ENCODE results near the gene TSEN2. TPM values are rescaled to one million over a fixed set of nuclear protein-coding genes. Genes with fewer than 3 reads are reported as not detected.

Gene TSEN2
- total RNA-seq, 2 donors from 2014 or later, result 8.7 to 11.8 TPM

DNA sequence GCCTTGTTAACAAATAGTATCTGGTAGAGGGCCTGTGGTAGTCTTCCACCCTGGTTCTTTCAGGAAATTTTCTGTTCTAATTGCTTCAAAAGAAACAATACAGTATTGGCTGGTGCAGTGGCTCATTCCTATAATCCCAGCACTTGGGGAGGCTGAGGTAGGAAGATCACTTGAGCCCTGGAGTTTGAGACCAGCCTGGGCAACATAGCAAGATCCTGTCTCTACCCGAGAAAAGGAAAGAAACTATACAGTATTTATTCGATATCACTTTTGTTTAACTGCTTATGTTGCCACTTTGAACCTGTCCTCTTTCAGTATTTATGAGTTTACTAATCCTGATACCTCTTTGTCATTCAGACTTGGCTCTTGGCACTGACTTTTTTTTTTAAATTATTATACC lies 77.1 kb downstream of the TSEN2 start:
- peak overlapping the region in 1 of 2 donors; percentile 29 for H3K4me3 Mint-ChIP-seq
- no peak for ATAC-seq (replicated peaks in 1 of 2)
- no peak for DNase-seq
- peaks cover 4 to 5% of the 10 kb centered on the region in 2 donors for H3K9me3 Mint-ChIP-seq
- no peaks in the 10 kb centered on the region for H3K27me3 Mint-ChIP-seq (ENCODE audit: low read depth)
- H3K4me1 Mint-ChIP-seq (ENCODE audit: low read depth), result peaks cover 65% of the 10 kb centered on the region
- peaks cover 7 to 13% of the 10 kb centered on the region in 2 donors for H3K36me3 Mint-ChIP-seq (ENCODE audit: insufficient read depth in 2 of 2)
- H3K27ac Mint-ChIP-seq, result peak overlapping the region; percentile 18

DNA sequence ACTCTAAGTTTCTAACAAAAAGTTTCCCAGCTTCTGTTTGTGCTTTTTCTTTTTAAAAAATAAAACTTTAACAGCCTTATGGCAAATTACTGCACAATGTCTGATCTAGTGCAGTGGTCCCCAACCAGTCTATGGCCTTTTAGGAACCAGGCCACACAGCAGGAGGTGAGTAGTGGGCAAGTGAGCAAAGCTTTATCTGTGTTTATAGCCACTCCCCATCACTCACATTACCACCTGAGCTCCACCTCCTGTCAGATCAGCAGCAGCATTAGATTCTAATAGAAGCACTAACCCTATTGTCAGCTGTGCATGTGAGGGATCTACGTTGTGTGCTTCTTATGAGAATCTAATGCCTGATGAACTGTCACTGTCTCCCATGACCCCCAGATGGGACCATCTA lies 78.2 kb downstream of the TSEN2 start:
- Mint-ChIP-seq H3K4me3 (no peak overlapping the region), H3K9me3 (peaks cover 7 to 8% of the 10 kb centered on the region in 2 donors), H3K4me1 (ENCODE audit: low read depth) (peaks cover 67% of the 10 kb centered on the region), H3K27ac (no peak overlapping the region), H3K36me3 (ENCODE audit: insufficient read depth in 2 of 2) (peaks cover 10 to 17% of the 10 kb centered on the region in 2 donors), H3K27me3 (ENCODE audit: low read depth) (no peaks in the 10 kb centered on the region)
- no peak for ATAC-seq (replicated peaks in 1 of 2)
- no peak for DNase-seq

DNA sequence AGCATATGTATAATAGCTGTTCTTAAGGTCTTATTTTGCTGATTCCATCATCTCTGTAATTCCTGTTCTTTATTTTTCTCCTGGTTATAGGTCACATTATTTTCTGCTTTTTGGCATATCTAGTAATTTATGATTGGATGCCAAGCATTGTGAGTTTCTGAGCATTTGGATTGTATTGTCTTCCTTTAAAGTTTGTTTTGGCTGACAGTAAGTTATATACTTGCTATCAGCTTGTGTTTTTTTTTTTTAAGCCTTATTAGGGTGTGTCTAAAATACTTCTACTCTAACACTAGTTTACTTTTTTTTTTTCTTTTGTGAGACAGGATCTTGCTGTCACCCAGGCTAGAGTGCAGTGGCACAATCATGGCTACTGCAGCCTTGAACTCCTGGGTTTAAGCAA lies 82.7 kb downstream of the TSEN2 start:
- no peaks in the 10 kb centered on the region for H3K27me3 Mint-ChIP-seq (ENCODE audit: low read depth)
- DNase-seq (no peak), ATAC-seq (replicated peaks in 1 of 2) (no peak)
- peaks cover 7 to 8% of the 10 kb centered on the region in 2 donors for H3K9me3 Mint-ChIP-seq
- H3K27ac Mint-ChIP-seq, result peak overlapping the region; percentile 43
- no peak overlapping the region for H3K4me3 Mint-ChIP-seq
- peaks cover 21% of the 10 kb centered on the region for H3K4me1 Mint-ChIP-seq (ENCODE audit: low read depth)
- peaks cover 18 to 32% of the 10 kb centered on the region in 2 donors for H3K36me3 Mint-ChIP-seq (ENCODE audit: insufficient read depth in 2 of 2)

DNA sequence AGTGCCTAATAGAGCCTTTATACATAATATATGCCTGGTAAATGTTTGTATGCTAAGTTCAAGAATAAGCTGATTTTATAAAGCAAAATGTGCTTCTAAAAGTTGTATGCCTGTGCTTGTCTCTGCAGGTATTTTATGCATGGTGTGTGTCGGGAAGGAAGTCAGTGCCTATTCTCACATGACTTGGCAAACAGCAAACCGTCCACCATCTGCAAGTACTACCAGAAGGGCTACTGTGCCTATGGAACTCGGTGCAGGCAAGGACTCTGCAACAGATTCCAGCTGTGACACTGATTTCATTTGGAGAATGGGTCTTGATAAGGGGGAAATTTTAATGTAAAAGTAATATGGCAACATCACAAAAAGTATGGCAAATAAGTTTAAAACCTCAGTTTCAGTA lies 84.5 kb downstream of the TSEN2 start:
- DNase-seq (no peak), ATAC-seq (replicated peaks in 1 of 2) (no peak)
- Mint-ChIP-seq H3K27me3 (ENCODE audit: low read depth) (no peaks in the 10 kb centered on the region), H3K27ac (no peak overlapping the region), H3K4me1 (ENCODE audit: low read depth) (peaks cover 13% of the 10 kb centered on the region), H3K36me3 (ENCODE audit: insufficient read depth in 2 of 2) (peaks cover 19 to 39% of the 10 kb centered on the region in 2 donors), H3K4me3 (no peak overlapping the region), H3K9me3 (peaks cover 7 to 8% of the 10 kb centered on the region in 2 donors)

DNA sequence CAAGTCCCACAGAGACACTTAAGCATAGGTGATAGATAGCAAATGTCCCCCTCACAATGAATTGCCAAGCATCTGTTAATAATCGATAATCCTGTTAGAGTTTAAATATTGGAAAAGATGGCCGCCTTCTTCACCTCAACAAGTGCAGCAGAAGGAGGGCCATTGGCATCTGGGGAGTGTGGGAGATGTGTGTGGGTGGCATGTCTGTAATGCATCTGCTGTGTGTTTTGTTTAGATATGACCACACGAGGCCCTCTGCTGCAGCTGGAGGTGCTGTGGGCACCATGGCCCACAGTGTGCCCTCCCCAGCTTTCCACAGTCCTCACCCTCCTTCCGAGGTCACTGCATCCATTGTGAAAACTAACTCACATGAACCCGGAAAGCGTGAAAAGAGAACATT lies 85.6 kb downstream of the TSEN2 start:
- DNase-seq, result no peak
- Mint-ChIP-seq H3K4me3 (no peak overlapping the region), H3K9me3 (peaks cover 7 to 8% of the 10 kb centered on the region in 2 donors), H3K4me1 (ENCODE audit: low read depth) (peaks cover 11% of the 10 kb centered on the region), H3K27me3 (ENCODE audit: low read depth) (no peaks in the 10 kb centered on the region), H3K27ac (peak overlapping the region; percentile 48), H3K36me3 (ENCODE audit: insufficient read depth in 2 of 2) (peaks cover 20 to 41% of the 10 kb centered on the region in 2 donors)
- ATAC-seq (replicated peaks in 1 of 2), result no peak

DNA sequence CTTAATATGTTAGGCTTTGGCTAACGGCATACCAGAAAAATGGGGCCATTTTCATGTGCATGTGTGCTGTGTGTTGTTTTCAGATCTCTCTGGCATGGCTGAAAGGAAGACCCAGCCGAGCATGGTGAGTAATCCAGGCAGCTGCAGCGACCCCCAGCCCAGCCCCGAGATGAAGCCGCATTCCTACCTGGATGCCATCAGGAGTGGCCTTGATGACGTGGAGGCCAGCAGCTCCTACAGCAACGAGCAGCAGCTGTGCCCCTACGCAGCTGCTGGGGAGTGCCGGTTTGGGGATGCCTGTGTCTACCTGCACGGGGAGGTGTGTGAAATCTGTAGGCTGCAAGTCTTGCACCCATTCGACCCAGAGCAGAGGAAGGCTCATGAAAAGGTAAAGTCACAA lies 87.7 kb downstream of the TSEN2 start:
- H3K9me3 Mint-ChIP-seq, result peaks cover under 1% of the 10 kb centered on the region in 2 donors
- DNase-seq (no peak), ATAC-seq (replicated peaks in 1 of 2) (no peak)
- no peaks in the 10 kb centered on the region for H3K27me3 Mint-ChIP-seq (ENCODE audit: low read depth)
- no peak overlapping the region for H3K4me3 Mint-ChIP-seq
- no peak overlapping the region for H3K27ac Mint-ChIP-seq
- peaks cover 22 to 51% of the 10 kb centered on the region in 2 donors for H3K36me3 Mint-ChIP-seq (ENCODE audit: insufficient read depth in 2 of 2)
- H3K4me1 Mint-ChIP-seq (ENCODE audit: low read depth), result no peaks in the 10 kb centered on the region

DNA sequence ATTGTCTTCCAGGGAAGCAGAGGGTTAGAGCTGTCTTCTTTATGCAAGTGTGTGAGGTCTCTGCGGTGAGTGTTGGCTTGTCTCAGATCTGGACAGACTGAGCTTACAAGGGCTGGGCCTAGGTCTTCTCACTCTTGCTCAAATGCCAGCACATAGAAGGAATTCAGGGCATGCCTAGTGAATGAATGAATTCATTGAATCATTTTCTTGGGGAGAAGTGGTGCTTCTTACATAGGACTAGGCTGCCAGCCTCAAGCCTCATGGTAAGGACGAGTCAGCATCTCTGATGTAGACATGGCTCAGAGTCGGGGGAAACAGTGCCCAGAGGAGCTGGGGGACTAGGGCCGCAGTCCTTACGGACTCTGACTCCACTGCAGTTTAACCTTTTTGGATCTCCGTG lies 89.9 kb downstream of the TSEN2 start:
- Mint-ChIP-seq H3K4me1 (ENCODE audit: low read depth) (no peaks in the 10 kb centered on the region), H3K27me3 (ENCODE audit: low read depth) (no peaks in the 10 kb centered on the region), H3K36me3 (ENCODE audit: insufficient read depth in 2 of 2) (peaks cover 29 to 60% of the 10 kb centered on the region in 2 donors), H3K27ac (no peak overlapping the region), H3K4me3 (no peak overlapping the region), H3K9me3 (no peaks in the 10 kb centered on the region)
- DNase-seq, result no peak
- ATAC-seq (replicated peaks in 1 of 2), result no peak

DNA sequence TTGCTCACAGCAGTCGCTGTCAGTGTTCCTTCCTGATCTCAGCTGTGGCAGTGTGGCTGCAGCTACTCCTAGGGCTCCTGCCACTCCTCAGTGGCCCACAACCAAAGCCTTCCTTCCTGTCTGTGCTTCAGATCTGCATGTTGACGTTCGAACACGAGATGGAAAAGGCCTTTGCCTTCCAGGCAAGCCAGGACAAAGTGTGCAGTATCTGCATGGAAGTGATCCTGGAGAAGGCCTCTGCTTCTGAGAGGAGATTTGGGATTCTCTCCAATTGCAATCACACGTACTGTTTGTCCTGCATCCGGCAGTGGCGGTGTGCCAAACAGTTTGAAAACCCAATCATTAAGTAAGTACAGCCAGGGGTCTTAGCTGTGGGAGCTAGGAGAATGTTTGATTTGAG lies 90.4 kb downstream of the TSEN2 start:
- no peak for DNase-seq
- Mint-ChIP-seq H3K36me3 (ENCODE audit: insufficient read depth in 2 of 2) (peaks cover 28 to 59% of the 10 kb centered on the region in 2 donors), H3K4me3 (no peak overlapping the region), H3K27ac (no peak overlapping the region), H3K27me3 (ENCODE audit: low read depth) (no peaks in the 10 kb centered on the region), H3K9me3 (no peaks in the 10 kb centered on the region), H3K4me1 (ENCODE audit: low read depth) (no peaks in the 10 kb centered on the region)
- no peak for ATAC-seq (replicated peaks in 1 of 2)

DNA sequence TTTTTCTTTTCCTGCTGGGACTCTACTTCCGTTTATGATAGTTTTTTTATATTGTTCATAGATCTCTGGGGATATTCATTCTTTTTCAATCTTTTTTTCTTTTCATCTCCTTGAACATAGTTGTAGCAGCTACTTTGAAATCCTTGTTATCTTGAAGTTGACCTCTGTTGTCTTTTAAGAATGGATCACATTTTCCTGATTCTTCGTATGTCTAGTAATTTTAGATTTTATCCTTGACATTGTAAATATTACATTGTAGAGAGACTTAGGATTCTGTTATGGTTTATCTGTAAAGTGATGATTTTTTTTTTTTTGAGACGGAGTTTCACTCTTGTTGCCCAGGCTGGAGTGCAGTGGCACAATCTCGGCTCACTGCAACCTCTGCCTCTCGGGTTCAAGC lies 93.1 kb downstream of the TSEN2 start:
- no peaks in the 10 kb centered on the region for H3K4me1 Mint-ChIP-seq (ENCODE audit: low read depth)
- no peak for ATAC-seq (replicated peaks in 1 of 2)
- no peaks in the 10 kb centered on the region for H3K9me3 Mint-ChIP-seq
- H3K27me3 Mint-ChIP-seq (ENCODE audit: low read depth), result no peaks in the 10 kb centered on the region
- peaks cover 25 to 47% of the 10 kb centered on the region in 2 donors for H3K36me3 Mint-ChIP-seq (ENCODE audit: insufficient read depth in 2 of 2)
- no peak for DNase-seq
- no peak overlapping the region for H3K4me3 Mint-ChIP-seq
- H3K27ac Mint-ChIP-seq, result peak overlapping the region; percentile 88

DNA sequence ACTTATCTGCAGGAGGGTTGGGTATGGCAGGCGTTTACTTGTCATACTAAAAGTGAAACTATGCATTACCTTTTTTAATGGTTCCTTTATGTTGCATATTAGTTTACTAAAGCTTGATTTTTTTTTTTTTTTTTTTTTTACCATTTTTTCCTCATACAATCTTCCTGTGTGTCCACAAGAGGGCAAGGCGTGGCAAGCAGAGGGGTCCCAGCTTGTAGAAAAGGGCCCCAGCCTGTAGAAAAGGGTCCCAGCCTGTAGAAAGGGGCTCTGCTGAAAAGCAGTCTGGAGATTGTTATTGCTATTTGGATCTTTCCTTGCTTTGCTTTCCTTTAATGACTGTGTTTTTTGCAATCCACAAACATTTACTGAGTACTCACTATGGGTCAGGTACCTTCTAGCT lies 94.5 kb downstream of the TSEN2 start:
- peak overlapping the region; percentile 78 for H3K27ac Mint-ChIP-seq
- H3K36me3 Mint-ChIP-seq (ENCODE audit: insufficient read depth in 2 of 2), result peaks cover 23 to 43% of the 10 kb centered on the region in 2 donors
- DNase-seq, result no peak
- no peaks in the 10 kb centered on the region for H3K4me1 Mint-ChIP-seq (ENCODE audit: low read depth)
- H3K4me3 Mint-ChIP-seq, result no peak overlapping the region
- no peaks in the 10 kb centered on the region for H3K9me3 Mint-ChIP-seq
- no peak for ATAC-seq (replicated peaks in 1 of 2)
- H3K27me3 Mint-ChIP-seq (ENCODE audit: low read depth), result no peaks in the 10 kb centered on the region

DNA sequence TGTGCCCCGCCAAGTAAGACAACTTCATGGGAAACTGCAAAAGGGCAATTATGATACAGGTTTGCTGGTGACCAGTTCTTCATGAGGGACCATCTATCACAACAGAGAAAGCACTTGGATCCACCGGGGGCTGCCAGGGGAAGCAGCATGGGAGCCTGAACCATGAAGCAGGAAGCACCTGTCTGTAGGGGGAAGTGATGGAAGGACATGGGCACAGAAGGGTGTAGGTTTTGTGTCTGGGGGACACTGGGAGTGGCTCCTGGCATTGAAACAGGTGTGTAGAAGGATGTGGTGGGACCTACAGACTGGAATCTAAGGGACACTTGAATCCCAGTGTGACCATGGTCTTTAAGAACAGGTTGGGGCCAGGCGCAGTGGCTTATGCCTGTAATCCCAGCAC lies 95.2 kb downstream of the TSEN2 start:
- DNase-seq, result no peak
- ATAC-seq (replicated peaks in 1 of 2), result no peak
- Mint-ChIP-seq H3K9me3 (no peaks in the 10 kb centered on the region), H3K4me3 (no peak overlapping the region), H3K27ac (peak overlapping the region; percentile 78), H3K4me1 (ENCODE audit: low read depth) (no peaks in the 10 kb centered on the region), H3K27me3 (ENCODE audit: low read depth) (no peaks in the 10 kb centered on the region), H3K36me3 (ENCODE audit: insufficient read depth in 2 of 2) (peaks cover 23 to 41% of the 10 kb centered on the region in 2 donors)

DNA sequence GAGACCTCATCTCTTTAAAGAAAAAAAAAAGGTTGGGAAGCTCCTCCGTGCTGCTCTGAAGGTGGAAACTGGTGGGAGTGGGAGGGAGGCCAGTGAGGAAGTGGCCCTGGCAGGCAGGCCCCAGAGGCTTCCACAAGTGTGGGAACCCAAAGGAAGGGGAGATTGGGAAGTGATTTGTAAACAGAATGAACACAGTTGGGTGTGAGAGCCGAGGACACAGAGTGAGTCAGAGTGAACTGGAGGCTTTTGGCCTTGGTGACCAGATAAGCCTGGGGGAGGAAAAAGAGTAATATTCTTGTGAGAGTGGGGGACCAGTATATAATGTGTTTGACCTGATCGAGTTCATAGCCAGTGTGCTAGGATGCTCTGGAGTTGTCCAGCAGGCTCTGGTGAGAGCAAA lies 95.6 kb downstream of the TSEN2 start:
- Mint-ChIP-seq H3K9me3 (no peaks in the 10 kb centered on the region), H3K27me3 (ENCODE audit: low read depth) (no peaks in the 10 kb centered on the region), H3K36me3 (ENCODE audit: insufficient read depth in 2 of 2) (peaks cover 23 to 43% of the 10 kb centered on the region in 2 donors), H3K4me1 (ENCODE audit: low read depth) (no peaks in the 10 kb centered on the region), H3K27ac (peak overlapping the region; percentile 29), H3K4me3 (no peak overlapping the region)
- DNase-seq (no peak), ATAC-seq (replicated peaks in 1 of 2) (no peak)

DNA sequence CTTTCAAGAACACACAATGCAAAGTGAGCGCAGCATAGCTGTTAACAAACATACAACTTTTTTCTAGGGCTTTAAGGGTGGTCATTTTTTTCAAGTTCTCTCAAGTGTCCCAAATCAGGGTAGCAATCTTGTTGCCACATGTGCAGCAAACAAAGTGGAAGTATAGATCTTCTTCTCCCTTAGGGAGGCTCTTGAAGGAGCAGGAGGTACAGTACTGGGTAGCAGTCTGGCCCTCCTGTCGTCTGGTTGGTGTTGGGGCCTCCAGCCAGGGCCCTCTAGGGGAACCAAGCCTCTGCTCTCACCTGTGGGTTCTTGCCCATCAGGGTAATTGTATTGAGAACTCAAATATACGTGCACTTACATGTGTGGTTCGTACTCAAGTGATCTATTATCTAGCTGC lies 98.5 kb downstream of the TSEN2 start:
- H3K27me3 Mint-ChIP-seq (ENCODE audit: low read depth), result no peaks in the 10 kb centered on the region
- peak overlapping the region; percentile 56 for H3K27ac Mint-ChIP-seq
- no peaks in the 10 kb centered on the region for H3K9me3 Mint-ChIP-seq
- ATAC-seq (replicated peaks in 1 of 2), result no peak
- H3K36me3 Mint-ChIP-seq (ENCODE audit: insufficient read depth in 2 of 2), result peaks cover 7 to 19% of the 10 kb centered on the region in 2 donors
- no peaks in the 10 kb centered on the region for H3K4me1 Mint-ChIP-seq (ENCODE audit: low read depth)
- H3K4me3 Mint-ChIP-seq, result no peak overlapping the region
- no peak for DNase-seq
